Small intestine (tissue), 7 donors: Measurements from ENCODE around the gene SHISA6. TPM values are rescaled to one million over a fixed set of nuclear protein-coding genes. Genes with fewer than 3 reads are reported as not detected.

Experiments
- DNase-seq, 2 donors: peaks; one replicate each; pipeline versions ENCODE4 v3.0.0 to v3.0.0-alpha.2; 2013
- FAIRE-seq: peaks from 2 replicates; lab custom pipeline; 2012; peaks lifted over from hg19 to GRCh38; lab: Jason Lieb, UNC
- H3K27ac ChIP-seq, 3 donors: one replicate each; pipeline ENCODE4 v1.5.1; 2013; ENCODE audit warnings: low read length in 2 of 3, mild to moderate bottlenecking in 2 of 3, control low read depth in 1 of 3, inconsistent platforms in 1 of 3, low read depth in 1 of 3, moderate library complexity in 1 of 3
- H3K27me3 ChIP-seq, 3 donors: one replicate each; pipeline ENCODE4 v1.6.1; 2013; ENCODE audit warnings: low read length in 3 of 3, inconsistent platforms in 1 of 3; ENCODE audit not compliant: control insufficient read depth in 3 of 3, insufficient read depth in 3 of 3
- H3K36me3 ChIP-seq, 3 donors: one replicate each; pipeline ENCODE4 v1.6.1; 2013; ENCODE audit warnings: low read length in 3 of 3, inconsistent platforms in 1 of 3, low read depth in 1 of 3, mild to moderate bottlenecking in 1 of 3, moderate library complexity in 1 of 3; ENCODE audit not compliant: control insufficient read depth in 3 of 3, insufficient read depth in 2 of 3
- H3K4me1 ChIP-seq, 3 donors: one replicate each; pipeline ENCODE4 v1.6.1; 2013; ENCODE audit warnings: low read length in 2 of 3, inconsistent platforms in 1 of 3, low read depth in 1 of 3, mild to moderate bottlenecking in 1 of 3, moderate library complexity in 1 of 3; ENCODE audit not compliant: control insufficient read depth in 3 of 3, insufficient read depth in 2 of 3
- H3K4me3 ChIP-seq, 3 donors: one replicate each; pipeline ENCODE4 v1.5.1; 2013; ENCODE audit warnings: low read length in 3 of 3, control low read depth in 1 of 3, inconsistent platforms in 1 of 3, low read depth in 1 of 3, mild to moderate bottlenecking in 1 of 3, moderate library complexity in 1 of 3
- H3K9me3 ChIP-seq, 2 donors: one replicate each; pipeline ENCODE4 v1.6.1; 2013; ENCODE audit warnings: low read depth in 1 of 2, low read length in 1 of 2; ENCODE audit not compliant: control insufficient read depth in 2 of 2, insufficient read depth in 1 of 2
- WGBS, 3 donors: extraction: QIAGEN DNeasy Blood & Tissue Kit; methylation state at CpG; one replicate each; pipeline ENCODE4 v1.1.7; 2013; 5-methylcytosine and 5-hydroxymethylcytosine counted together
- polyA plus RNA-seq, 4 donors: library from polyadenylated mRNA; stranded (reverse) in 3 of 4; unstranded in 1 of 4; fragments of 200-250 nt in 3 of 4; fragments of 120-200 nt in 1 of 4; gene quantifications; one replicate each; pipeline versions ENCODE4 v1.2.1 to v1.2.3, GENCODE V29; 2013
- donor health status: healthy with polysubstance abuse.
- donor health status: control.
- donor health status: control.
- donor health status: Bipolar disorder and iron deficiency.
- donor health status: healthy.

Gene SHISA6
- polyA plus RNA-seq, 4 donors, result 0.04 to 0.24 TPM; not detected in 2

DNA sequence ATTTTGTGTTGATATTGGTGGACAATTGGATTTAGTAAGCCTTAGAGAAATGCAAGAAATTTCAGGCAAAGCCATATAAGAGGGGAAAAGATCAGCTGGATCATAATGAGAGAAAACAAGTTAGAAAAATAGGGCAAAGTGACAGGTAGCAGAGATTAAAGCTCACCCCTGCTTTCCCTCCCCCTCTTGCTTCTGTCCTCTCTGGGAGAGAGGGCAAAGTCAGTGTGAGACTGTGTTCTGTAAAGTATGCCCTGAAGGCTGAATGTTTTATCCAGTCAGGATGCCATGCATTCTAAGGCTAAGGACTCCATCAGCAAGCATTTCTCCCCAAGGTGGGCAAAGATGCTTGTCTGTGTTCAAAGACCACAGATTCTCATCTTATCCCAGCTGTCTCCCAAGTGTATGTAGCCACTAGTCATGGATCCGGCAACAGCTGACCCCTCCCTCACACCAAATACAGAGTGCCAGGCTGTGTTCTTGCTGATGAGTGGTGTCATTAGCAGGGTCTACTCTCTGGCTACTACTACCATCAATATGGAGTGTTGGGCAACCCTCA lies 221.1 kb downstream of the SHISA6 start:
- H3K36me3 ChIP-seq, result no peaks in the 10 kb centered on the region
- no peak for FAIRE-seq
- DNase-seq, result no peak
- 77 to 95% (median 88%) methylated on average over 1 of the region's 1 CpG for WGBS, 3 donors
- H3K9me3 ChIP-seq, result no peaks in the 10 kb centered on the region
- no peaks in the 10 kb centered on the region for H3K4me1 ChIP-seq
- no peak overlapping the region for H3K4me3 ChIP-seq
- H3K27ac ChIP-seq, result no peak overlapping the region
- no peaks in the 10 kb centered on the region for H3K27me3 ChIP-seq

DNA sequence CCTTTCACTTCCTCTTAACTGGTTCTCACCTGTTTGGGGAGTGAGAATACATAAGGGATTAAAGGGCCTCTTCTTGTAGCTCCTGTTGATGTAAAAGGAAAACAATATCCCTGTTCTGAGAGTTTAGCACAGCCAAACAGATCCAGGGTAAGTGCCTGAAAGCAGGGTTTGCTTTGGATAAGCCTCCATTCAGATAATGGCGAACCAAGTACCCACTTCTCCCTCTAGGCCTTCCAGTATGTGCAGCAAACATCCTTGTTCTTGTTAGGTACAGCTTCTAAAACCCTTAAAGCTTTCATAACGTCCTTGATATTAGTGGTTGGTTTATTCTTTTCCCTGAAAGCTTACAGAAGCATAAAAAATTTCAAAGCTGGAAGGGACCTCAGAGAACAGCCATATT lies 226.6 kb downstream of the SHISA6 start:
- DNase-seq (no peak), FAIRE-seq (no peak)
- no peaks in the 10 kb centered on the region for H3K9me3 ChIP-seq
- H3K27ac ChIP-seq, result no peak overlapping the region
- no peaks in the 10 kb centered on the region for H3K4me1 ChIP-seq
- no peaks in the 10 kb centered on the region for H3K27me3 ChIP-seq
- H3K4me3 ChIP-seq, result no peak overlapping the region
- 46 to 62% (median 54%) methylated on average over 2 of the region's 2 CpGs for WGBS, 3 donors
- no peaks in the 10 kb centered on the region for H3K36me3 ChIP-seq

DNA sequence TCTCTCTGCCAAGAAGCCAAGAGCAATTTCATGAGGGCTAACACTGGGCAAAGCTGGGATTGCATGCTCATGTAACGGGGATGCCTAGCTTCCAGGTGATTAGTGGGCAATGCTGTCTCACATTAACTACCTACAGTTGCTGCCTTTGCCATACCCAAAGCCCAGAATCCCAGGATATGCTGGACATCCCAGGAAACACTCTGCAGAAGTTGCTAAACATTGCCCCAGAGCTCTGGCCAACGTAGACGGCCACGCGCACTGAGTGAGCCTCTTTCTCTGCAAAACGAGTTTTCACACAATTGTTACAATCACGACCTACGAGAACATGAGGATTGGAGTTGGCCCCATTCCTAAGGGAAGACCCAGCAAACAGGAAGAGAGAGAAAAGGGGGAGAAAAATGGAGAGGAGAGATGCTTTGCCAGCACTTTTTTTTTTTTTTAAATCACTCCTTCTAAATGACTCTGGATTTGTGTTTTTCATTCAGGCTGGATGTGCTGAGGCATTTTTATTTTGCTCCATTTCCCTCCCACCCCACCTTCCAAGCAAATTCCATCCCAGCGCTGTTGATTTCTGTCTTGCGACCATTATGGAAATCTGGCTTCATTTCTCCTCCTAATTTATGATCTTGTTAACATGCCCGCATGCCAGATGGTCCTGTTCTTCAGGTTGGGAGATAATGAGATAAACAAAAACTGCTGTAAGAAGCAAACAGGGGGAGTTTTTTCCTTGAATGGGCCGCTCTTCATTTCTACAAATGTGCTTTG lies 244.5 kb downstream of the SHISA6 start:
- FAIRE-seq (no peak), DNase-seq (no peak)
- Histone ChIP-seq H3K9me3 (no peaks in the 10 kb centered on the region), H3K27ac (no peak overlapping the region), H3K36me3 (no peaks in the 10 kb centered on the region), H3K27me3 (no peaks in the 10 kb centered on the region), H3K4me1 (no peaks in the 10 kb centered on the region), H3K4me3 (no peak overlapping the region)
- WGBS, 3 donors, result 67 to 75% (median 72%) methylated on average over 12 of the region's 12 CpGs

DNA sequence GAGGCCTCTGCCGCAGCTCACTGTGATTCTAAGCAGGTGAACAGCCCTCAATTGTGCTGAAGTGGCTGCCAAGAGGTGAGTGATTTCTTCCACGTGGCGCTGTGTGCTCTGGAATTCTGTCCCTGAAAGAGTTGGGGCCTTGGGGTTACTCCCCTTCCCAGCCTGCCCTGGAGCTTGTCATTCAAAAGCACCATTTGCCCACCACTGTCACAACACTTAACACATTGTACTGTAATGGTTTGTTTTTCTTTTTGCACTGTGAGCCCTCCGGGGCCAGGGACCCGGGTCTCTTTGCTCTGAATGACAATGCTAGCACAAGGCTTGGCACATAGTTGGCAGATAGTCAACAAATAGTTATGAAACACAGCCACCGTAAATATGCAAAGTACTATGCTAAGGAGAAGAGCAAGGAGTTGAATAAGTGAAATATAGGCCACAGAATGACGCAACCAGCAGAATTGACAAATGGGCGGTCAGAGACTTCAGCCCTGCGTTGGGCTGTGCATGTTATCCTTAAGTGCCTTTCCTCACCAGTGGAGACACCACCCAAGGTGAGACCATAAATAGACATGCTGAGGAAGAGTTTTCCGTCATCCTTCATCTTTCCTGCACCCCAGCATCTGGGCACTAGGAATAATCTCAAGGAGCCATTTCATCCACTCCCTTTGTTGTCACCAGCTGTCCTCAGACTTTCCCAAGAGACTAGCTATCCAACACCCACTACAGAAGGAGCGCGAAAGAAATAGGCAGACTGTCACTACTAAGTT lies 245.3 kb downstream of the SHISA6 start:
- Histone ChIP-seq H3K27ac (no peak overlapping the region), H3K27me3 (no peaks in the 10 kb centered on the region), H3K4me3 (no peak overlapping the region), H3K9me3 (no peaks in the 10 kb centered on the region), H3K36me3 (no peaks in the 10 kb centered on the region), H3K4me1 (no peaks in the 10 kb centered on the region)
- 56 to 61% (median 60%) methylated on average over 12 of the region's 12 CpGs for WGBS, 3 donors
- DNase-seq (no peak), FAIRE-seq (no peak)

DNA sequence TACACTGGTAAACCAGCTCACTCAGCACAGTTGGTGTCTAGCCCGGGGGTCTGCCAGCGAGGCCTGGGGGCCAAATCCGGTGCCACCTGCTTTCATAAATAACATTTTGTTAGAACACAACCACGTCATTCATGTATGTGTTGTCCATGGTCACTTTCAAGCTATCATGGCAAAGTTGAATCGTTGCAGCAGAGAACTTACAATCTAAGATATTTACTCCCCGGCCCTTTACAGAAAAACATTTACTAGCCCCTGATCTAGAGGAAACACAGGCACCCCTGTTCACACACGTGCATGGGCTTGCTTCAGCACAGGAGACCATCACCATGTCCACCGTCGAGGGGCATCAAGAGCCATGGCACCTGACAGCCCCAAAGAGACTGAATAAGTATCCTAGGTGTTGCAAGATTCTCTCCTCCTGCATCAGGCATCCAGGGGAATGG lies 245.9 kb downstream of the SHISA6 start:
- DNase-seq, result no peak
- H3K4me3 ChIP-seq, result no peak overlapping the region
- H3K27ac ChIP-seq, result no peak overlapping the region
- no peak for FAIRE-seq
- no peaks in the 10 kb centered on the region for H3K36me3 ChIP-seq
- H3K9me3 ChIP-seq, result no peaks in the 10 kb centered on the region
- H3K4me1 ChIP-seq, result no peaks in the 10 kb centered on the region
- H3K27me3 ChIP-seq, result no peaks in the 10 kb centered on the region
- 69 to 80% (median 75%) methylated on average over 9 of the region's 9 CpGs for WGBS, 3 donors

DNA sequence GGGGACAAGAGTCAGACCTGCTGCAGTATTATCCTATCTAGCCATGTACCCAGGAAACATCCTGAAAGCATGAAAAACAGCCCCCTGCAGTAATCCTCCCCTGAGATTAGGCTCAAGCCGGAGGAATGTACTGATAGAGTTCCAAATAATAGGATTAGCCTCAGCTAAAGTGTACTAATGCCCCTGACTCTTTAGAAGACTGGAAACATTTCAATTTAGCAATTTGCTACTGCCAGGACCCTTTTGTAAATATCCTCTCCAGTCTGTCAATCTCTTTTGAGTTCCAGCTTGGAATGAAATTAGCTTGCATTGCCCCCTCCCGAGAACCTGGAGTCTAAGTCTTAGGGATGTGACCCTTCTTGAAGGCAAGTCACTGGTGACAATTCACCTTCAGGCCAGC lies 246.5 kb downstream of the SHISA6 start:
- no peaks in the 10 kb centered on the region for H3K9me3 ChIP-seq
- H3K27ac ChIP-seq, result no peak overlapping the region
- DNase-seq, result no peak
- FAIRE-seq, result no peak
- H3K4me1 ChIP-seq, result no peaks in the 10 kb centered on the region
- H3K4me3 ChIP-seq, result no peak overlapping the region
- no peaks in the 10 kb centered on the region for H3K27me3 ChIP-seq
- H3K36me3 ChIP-seq, result no peaks in the 10 kb centered on the region
- WGBS, 3 donors, result 38 to 60% (median 47%) methylated on average over 2 of the region's 2 CpGs

DNA sequence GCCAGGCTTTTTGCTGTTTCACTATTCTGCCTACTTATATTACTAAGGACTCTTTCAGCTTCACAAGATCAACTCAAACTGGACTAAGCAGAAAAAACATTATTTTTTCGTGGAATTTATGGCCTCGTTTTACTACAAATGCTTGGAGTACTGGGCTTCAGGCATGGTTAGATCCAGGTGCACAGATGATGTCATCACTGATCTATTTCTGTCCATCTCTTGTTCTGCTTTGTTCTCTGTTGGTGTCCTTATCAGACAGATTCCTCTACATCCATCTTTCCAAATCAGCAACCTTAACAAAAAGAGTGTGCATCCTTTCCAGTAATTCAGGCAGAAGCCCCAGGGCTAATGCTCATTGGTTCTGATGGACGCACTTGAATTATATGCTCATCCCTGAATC lies 247.4 kb downstream of the SHISA6 start:
- no peaks in the 10 kb centered on the region for H3K27me3 ChIP-seq
- 68 to 79% (median 74%) methylated on average over 3 of the region's 3 CpGs for WGBS, 3 donors
- DNase-seq (no peak), FAIRE-seq (no peak)
- no peaks in the 10 kb centered on the region for H3K36me3 ChIP-seq
- no peak overlapping the region for H3K27ac ChIP-seq
- H3K4me1 ChIP-seq, result no peaks in the 10 kb centered on the region
- H3K9me3 ChIP-seq, result no peaks in the 10 kb centered on the region
- no peak overlapping the region for H3K4me3 ChIP-seq

DNA sequence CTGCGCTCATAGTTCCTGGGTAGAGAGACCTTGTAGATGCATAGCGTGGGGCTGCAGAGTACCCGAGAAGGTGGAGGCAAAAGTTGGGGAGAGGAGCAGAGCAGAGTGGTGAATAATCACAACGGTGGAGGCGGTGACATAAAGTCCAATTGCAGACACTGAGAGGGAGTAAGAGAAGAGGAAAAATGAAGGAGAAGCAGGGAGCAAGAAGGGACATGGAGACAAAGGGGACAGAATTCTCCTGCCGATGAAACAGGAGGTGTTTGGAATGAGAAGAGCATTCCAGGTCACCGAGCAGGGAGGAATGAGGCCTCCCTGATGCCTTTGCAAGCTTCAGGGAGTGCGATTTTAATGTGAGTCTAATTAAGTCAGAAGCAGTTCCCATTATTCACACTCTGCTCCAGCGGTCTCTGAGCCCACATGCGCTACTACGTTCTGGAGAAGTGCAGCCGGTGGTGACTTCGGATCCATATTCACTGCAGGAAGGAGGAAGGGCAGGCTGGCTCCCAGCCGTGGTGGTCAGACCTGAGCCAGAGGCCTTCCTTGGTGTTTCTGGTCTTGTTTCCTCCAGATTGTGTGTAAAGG lies 249.2 kb downstream of the SHISA6 start:
- H3K27ac ChIP-seq, result no peak overlapping the region
- H3K9me3 ChIP-seq, result no peaks in the 10 kb centered on the region
- DNase-seq (no peak), FAIRE-seq (no peak)
- H3K27me3 ChIP-seq, result no peaks in the 10 kb centered on the region
- H3K4me3 ChIP-seq, result no peak overlapping the region
- H3K4me1 ChIP-seq, result no peaks in the 10 kb centered on the region
- 83 to 86% (median 84%) methylated on average over 14 of the region's 14 CpGs for WGBS, 3 donors
- H3K36me3 ChIP-seq, result no peaks in the 10 kb centered on the region
